ENCODE results near the gene NGDN. TPM values are rescaled to one million over a fixed set of nuclear protein-coding genes. Genes with fewer than 3 reads are reported as not detected.
A peak's percentile ranks its signal among the peaks of the same experiment; 100 is the strongest.

The NGDN gene
- total and polyA plus RNA-seq, 11 donors: 16.5 to 43.4 (median 18.7) TPM

- Histone ChIP-seq H3K9me3 (no peaks in the 10 kb centered on the region), H3K27me3 (no peaks in the 10 kb centered on the region), H3K27ac (peak overlapping the region in 8 of 12 donors; percentile 67 to 97 (median 92)), H3K4me3 (peak overlapping the region in 9 of 12 donors; percentile 14 to 45 (median 30)), H3K4me1 (peaks cover 0 to 51% (median 24%) of the 10 kb centered on the region in 12 donors), H3K36me3 (no peaks in the 10 kb centered on the region)
- no peak for DNase-seq
- intact Hi-C loops (cut with DNase I): loop anchor here in 2 of 10 donors (5.0 to 10.0 kb wide), 2 partner anchors 37 to 60 kb away; partner anchors contain the start of gene MYH6 (in 1 of the 2)
- ATAC-seq: peak in 3 of 4 donors; percentile 23 to 31 (median 27)
- WGBS, 4 donors: 31 to 41% (median 34%) methylated on average over 1 of the region's 1 CpG
- TF ChIP-seq CTCF (IDR thresholded peaks at IDR 0.05) (no peak), POLR2A (IDR thresholded peaks at IDR 0.05) (no peak)
These were observed 25.2 kb upstream of the NGDN start for GRCh38 chr14:23444314-23444713.

DNA sequence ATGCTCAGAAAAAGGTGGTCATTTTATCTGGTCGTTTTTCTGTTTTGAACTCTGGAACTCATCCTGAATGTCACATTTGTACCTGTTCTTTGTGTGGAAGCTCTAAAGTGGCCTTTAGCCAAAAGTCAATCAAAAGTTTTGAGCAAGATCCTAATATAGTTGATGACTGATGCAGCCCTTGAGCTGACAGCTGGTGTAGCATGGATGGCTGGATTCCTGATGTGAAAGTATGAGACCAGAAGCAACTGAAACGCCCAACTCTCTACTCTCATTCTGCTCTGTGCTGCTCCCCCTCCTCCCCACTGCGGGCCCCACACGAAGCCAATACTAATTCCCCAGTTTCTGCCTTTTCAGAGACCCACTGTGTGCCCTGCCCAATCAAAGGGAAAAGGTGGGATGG, 23.7 kb upstream of the NGDN start:
- Histone ChIP-seq H3K4me1 (peaks cover 0 to 47% (median 18%) of the 10 kb centered on the region in 12 donors), H3K36me3 (no peaks in the 10 kb centered on the region), H3K4me3 (no peak overlapping the region), H3K9me3 (no peaks in the 10 kb centered on the region), H3K27ac (peak overlapping the region in 8 of 12 donors; percentile 6 to 97 (median 78)), H3K27me3 (peaks cover 0 to 6% (median 0%) of the 10 kb centered on the region in 9 donors)
- intact Hi-C loops (cut with DNase I): loop anchor here in 7 of 10 donors (2.0 to 10.0 kb wide), 6 partner anchors 38 to 119 kb away; partner anchors contain the start of gene MYH6 (in 1 of the 7)
- WGBS, 4 donors: 44 to 49% (median 44%) methylated on average over 4 of the region's 4 CpGs
- DNase-seq (no peak), ATAC-seq (peak in 1 of 4 donors; percentile 15)
- TF ChIP-seq POLR2A (IDR thresholded peaks at IDR 0.05) (no peak), CTCF (IDR thresholded peaks at IDR 0.05) (no peak)

GRCh38 chr14:23446291-23446851, 23.1 kb upstream of the NGDN start:
- H3K9me3 ChIP-seq: no peaks in the 10 kb centered on the region
- no peak overlapping the region for H3K4me3 ChIP-seq
- intact Hi-C loops (cut with DNase I): loop anchor here in 7 of 10 donors (2.0 to 10.0 kb wide), 6 partner anchors 39 to 120 kb away; partner anchors contain the start of gene MYH6 (in 1 of the 7)
- no peak for DNase-seq
- 34 to 42% (median 36%) methylated on average over 4 of the region's 4 CpGs for WGBS, 4 donors
- peaks cover 0 to 41% (median 15%) of the 10 kb centered on the region in 12 donors for H3K4me1 ChIP-seq
- no peaks in the 10 kb centered on the region for H3K36me3 ChIP-seq
- peak; percentile 10 to 47 (median 30) for ATAC-seq
- peak overlapping the region in 8 of 12 donors; percentile 6 to 97 (median 72) for H3K27ac ChIP-seq
- TF ChIP-seq POLR2A (IDR thresholded peaks at IDR 0.05) (no peak), CTCF (IDR thresholded peaks at IDR 0.05) (peak in 7 of 12 donors; percentile 21 to 51 (median 38))
- H3K27me3 ChIP-seq: peaks cover 0 to 6% (median 0%) of the 10 kb centered on the region in 9 donors

Data from heart left ventricle (tissue), 16 donors.